OCI-LY3 (cell line): ENCODE results near the gene LAPTM5.

Source experiments
- H2AFZ ChIP-seq: fragments of 200-600, 300-600 bp; shearing (Covaris generic); 2 replicates; pipeline ENCODE4 v1.6.0; 2014; ENCODE audit warnings: antibody characterized with exemption, low read depth, low read length
- H3K27ac ChIP-seq: fragments of 200-600, 300-600 bp; sonication (generic); 2 replicates; pipeline ENCODE4 v1.5.1; 2014; ENCODE audit warnings: mild to moderate bottlenecking, low read length, moderate library complexity, mixed read lengths
- H3K27me3 ChIP-seq: fragments of 200-600, 300-600 bp; sonication (generic); 2 replicates; pipeline ENCODE4 v1.6.1; 2014; ENCODE audit warnings: low read depth, low read length, mixed read lengths
- H3K36me3 ChIP-seq: fragments of 200-600, 300-600 bp; sonication (generic); replicated peaks from 2 replicates; pipeline ENCODE3; 2014; ENCODE audit warnings: low read depth, low read length, mixed read lengths
- H3K4me1 ChIP-seq: fragments of 300-600, 200-600 bp; sonication (generic); 2 replicates; pipeline ENCODE4 v1.6.1; 2014; ENCODE audit warnings: low read length, mixed read lengths
- H3K4me2 ChIP-seq: fragments of 200-600, 300-600 bp; sonication (generic); 2 replicates; pipeline ENCODE4 v1.6.1; 2014; ENCODE audit warnings: low read length, mixed read lengths
- H3K4me3 ChIP-seq: fragments of 300-600, 200-600 bp; sonication (generic); 2 replicates; pipeline ENCODE4 v1.5.1; 2014; ENCODE audit warnings: antibody characterized with exemption, mild to moderate bottlenecking, low read length, moderate library complexity
- H3K79me2 ChIP-seq: fragments of 300-600, 200-600 bp; shearing (Covaris generic); 2 replicates; pipeline ENCODE4 v1.6.1; 2014; ENCODE audit warnings: mild to moderate bottlenecking, low read length, mixed read lengths
- H3K9ac ChIP-seq: fragments of 300-600, 200-600 bp; shearing (Covaris generic); 2 replicates; pipeline ENCODE4 v1.6.0; 2014; ENCODE audit warnings: mild to moderate bottlenecking, low read length, moderate library complexity
- H3K9me3 ChIP-seq: fragments of 200-600, 300-600 bp; shearing (Covaris generic); 2 replicates; pipeline ENCODE4 v1.6.1; 2014; ENCODE audit warnings: low read length, mixed read lengths; ENCODE audit not compliant: insufficient read depth
- H4K20me1 ChIP-seq: fragments of 200-600, 300-600 bp; sonication (generic); 2 replicates; pipeline ENCODE4 v1.6.1; 2016; ENCODE audit warnings: low read length, mixed read lengths; ENCODE audit not compliant: insufficient read depth
- EZH2phosphoT487 ChIP-seq: fragments of 200-600 bp; shearing (Covaris generic); IDR thresholded peaks from 2 replicates; pipeline ENCODE4 v1.6.1; 2018; ENCODE audit warnings: antibody characterized with exemption, mixed run types, low read depth
- TF ChIP-seq, protein P1 (sequence below): fragments of 200-600, 300-600 bp; sonication (generic); IDR thresholded peaks from 2 replicates; pipeline ENCODE4 v1.5.1; 2014; ENCODE audit warnings: antibody characterized with exemption, low read length, low read depth

Gene LAPTM5

DNA sequence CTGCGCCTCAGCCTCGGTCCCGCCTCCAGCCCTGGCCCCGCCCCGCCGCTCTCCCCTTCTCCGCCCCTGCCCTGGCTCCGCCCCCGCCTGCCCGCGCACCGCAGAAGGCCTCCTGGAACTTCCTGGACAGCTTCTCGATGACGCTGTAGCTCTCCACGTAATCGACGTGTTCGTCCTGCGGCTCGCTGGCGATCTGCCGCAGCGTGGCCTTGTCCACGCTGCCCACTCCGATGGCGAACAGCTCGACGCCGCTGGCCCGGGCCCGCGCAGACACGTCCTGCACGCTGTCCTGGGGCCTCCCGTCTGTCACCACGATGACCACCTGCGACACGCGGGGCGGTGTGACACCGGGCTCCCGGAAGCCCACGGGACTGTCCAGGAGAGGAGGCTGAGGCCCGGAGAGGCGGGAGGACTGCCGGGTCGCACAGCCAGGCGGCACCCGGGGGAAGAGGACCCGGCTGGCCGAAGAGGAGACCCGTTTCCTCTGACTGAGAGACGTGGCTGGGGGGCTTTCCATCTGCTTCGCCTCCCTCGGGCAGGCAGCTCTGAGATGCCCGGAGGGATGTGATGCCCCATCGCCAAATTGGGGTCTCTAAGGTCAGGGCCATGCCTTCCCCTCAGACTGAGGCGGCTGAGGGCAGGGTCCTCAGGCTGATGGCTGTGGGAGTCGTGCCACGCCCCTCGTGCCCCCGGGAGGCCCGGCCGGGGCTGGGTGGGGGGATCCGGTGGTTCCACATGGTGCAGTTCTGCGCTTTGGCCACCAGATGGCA, 38.8 kb downstream of the LAPTM5 start:
- peaks cover 16% of the 10 kb centered on the region for H3K4me1 ChIP-seq
- peak overlapping the region; percentile 69 for H3K27ac ChIP-seq
- H4K20me1 ChIP-seq: no peaks in the 10 kb centered on the region
- H2AFZ ChIP-seq: peak overlapping the region; percentile 87
- no peaks in the 10 kb centered on the region for H3K36me3 ChIP-seq
- no peaks in the 10 kb centered on the region for H3K79me2 ChIP-seq
- no peaks in the 10 kb centered on the region for H3K9me3 ChIP-seq
- peak overlapping the region; percentile 99 for H3K4me3 ChIP-seq
- no peaks in the 10 kb centered on the region for H3K27me3 ChIP-seq
- TF ChIP-seq EZH2phosphoT487: no peak
- TF ChIP-seq, protein P1, sequence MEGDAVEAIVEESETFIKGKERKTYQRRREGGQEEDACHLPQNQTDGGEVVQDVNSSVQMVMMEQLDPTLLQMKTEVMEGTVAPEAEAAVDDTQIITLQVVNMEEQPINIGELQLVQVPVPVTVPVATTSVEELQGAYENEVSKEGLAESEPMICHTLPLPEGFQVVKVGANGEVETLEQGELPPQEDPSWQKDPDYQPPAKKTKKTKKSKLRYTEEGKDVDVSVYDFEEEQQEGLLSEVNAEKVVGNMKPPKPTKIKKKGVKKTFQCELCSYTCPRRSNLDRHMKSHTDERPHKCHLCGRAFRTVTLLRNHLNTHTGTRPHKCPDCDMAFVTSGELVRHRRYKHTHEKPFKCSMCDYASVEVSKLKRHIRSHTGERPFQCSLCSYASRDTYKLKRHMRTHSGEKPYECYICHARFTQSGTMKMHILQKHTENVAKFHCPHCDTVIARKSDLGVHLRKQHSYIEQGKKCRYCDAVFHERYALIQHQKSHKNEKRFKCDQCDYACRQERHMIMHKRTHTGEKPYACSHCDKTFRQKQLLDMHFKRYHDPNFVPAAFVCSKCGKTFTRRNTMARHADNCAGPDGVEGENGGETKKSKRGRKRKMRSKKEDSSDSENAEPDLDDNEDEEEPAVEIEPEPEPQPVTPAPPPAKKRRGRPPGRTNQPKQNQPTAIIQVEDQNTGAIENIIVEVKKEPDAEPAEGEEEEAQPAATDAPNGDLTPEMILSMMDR: peak; percentile 76
- H3K4me2 ChIP-seq: peak overlapping the region; percentile 96
- peak overlapping the region; percentile 93 for H3K9ac ChIP-seq

DNA sequence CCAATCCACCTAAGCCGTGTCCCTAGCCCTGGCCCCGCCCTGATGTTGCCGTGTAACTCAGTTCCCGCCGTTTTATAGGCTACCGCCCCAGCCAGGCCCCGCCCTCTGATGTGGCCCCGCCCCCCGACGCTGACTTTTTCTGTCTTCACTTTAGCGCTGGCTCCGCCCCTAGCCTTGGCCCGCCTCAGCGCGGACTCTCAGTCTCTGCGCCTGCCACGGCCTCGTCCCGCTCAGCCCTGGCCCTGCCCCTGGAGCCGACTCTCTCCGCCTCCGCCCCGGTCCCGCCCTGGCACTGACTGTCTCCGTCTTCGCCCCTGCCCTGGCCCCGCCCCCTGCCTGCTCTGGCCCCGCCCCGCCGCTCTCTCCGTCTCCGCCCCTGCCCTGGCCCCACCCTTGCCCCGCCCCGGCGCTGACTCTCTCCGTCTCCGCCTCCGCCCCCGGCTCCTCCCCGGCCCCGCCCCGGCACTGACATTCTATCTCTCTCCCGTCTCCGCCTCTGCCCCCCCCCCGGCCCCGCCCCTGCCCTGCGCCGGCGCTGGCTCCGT, 39.4 kb downstream of the LAPTM5 start:
- no peak overlapping the region for H2AFZ ChIP-seq
- no peaks in the 10 kb centered on the region for H3K9me3 ChIP-seq
- peaks cover 16% of the 10 kb centered on the region for H3K4me1 ChIP-seq
- no peaks in the 10 kb centered on the region for H3K36me3 ChIP-seq
- no peak overlapping the region for H3K9ac ChIP-seq
- H3K79me2 ChIP-seq: no peaks in the 10 kb centered on the region
- no peak for TF ChIP-seq EZH2phosphoT487
- TF ChIP-seq, protein P1: no peak
- H3K27me3 ChIP-seq: no peaks in the 10 kb centered on the region
- H3K4me2 ChIP-seq: peak overlapping the region; percentile 62
- no peaks in the 10 kb centered on the region for H4K20me1 ChIP-seq
- H3K27ac ChIP-seq: no peak overlapping the region
- peak overlapping the region; percentile 71 for H3K4me3 ChIP-seq

DNA sequence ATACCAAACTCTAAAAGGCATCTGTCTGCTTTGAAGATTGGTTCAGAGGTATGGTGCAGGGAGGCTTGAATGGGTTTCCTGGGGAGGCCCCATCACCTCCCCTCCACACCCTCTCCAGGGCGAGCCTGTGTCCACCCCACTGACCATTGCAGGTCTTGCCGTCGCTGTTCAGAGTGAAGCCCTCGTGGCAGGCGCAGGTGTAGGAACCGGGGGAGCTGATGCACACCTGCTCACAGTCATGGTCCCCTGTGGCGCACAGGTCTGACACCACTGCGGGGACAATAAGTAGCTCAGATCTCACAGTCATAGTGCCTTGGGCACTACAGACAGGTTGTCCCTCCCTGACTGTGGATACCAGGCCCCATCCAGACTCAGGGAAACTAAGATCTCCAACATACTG, 40.9 kb downstream of the LAPTM5 start:
- Histone ChIP-seq H3K79me2 (no peaks in the 10 kb centered on the region), H3K9ac (no peak overlapping the region), H4K20me1 (no peaks in the 10 kb centered on the region), H3K36me3 (no peaks in the 10 kb centered on the region), H3K27ac (no peak overlapping the region), H3K9me3 (no peaks in the 10 kb centered on the region), H3K4me1 (peaks cover 16% of the 10 kb centered on the region), H3K4me3 (no peak overlapping the region), H3K27me3 (no peaks in the 10 kb centered on the region), H3K4me2 (no peak overlapping the region), H2AFZ (no peak overlapping the region)
- TF ChIP-seq, protein P1: no peak
- TF ChIP-seq EZH2phosphoT487: no peak

DNA sequence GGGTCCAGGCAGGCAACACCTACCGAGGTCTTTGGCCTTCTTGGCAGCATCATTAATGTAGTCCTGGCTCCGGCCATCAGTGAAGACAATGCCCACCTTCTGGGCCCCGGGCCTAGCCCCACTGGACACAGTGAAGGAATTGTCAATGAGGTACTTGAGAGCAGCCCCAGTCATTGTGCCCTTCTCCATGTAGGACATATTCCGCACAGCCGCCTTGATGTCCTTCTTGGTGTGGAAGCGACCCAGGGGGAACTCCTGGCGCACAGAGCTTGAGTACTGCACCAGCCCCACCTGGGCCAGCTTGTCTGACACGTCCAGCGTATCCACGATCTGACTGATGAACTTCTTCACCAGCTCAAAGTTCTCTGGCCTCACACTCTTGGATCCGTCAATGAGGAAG, 41.7 kb downstream of the LAPTM5 start:
- no peaks in the 10 kb centered on the region for H4K20me1 ChIP-seq
- no peaks in the 10 kb centered on the region for H3K9me3 ChIP-seq
- H3K4me3 ChIP-seq: no peak overlapping the region
- no peaks in the 10 kb centered on the region for H3K79me2 ChIP-seq
- no peaks in the 10 kb centered on the region for H3K27me3 ChIP-seq
- no peaks in the 10 kb centered on the region for H3K36me3 ChIP-seq
- no peak overlapping the region for H3K4me2 ChIP-seq
- no peak overlapping the region for H3K27ac ChIP-seq
- H2AFZ ChIP-seq: no peak overlapping the region
- H3K4me1 ChIP-seq: peaks cover 15% of the 10 kb centered on the region
- H3K9ac ChIP-seq: no peak overlapping the region
- TF ChIP-seq, protein P1: no peak
- no peak for TF ChIP-seq EZH2phosphoT487
